Upper lobe of left lung (tissue), 6 donors: Measurements from ENCODE around the gene DOCK4. TPM values are rescaled to one million over a fixed set of nuclear protein-coding genes. Genes with fewer than 3 reads are reported as not detected.

Experiments
- ATAC-seq, 2 donors: fragments of 200-7000 bp; cut with Tn5 transposase; one replicate each; pipeline ENCODE4 v1.9.1; 2022; ENCODE audit warnings: mild to moderate bottlenecking in 2 of 2, moderate library complexity in 2 of 2; ENCODE audit not compliant: low FRiP score in 2 of 2
- DNase-seq, 2 donors: peaks; one replicate each; pipeline ENCODE4 v3.0.0-alpha.2; 2019 to 2020
- H3K27ac ChIP-seq, 4 donors: fragments of 200-600 bp; sonication (generic); one replicate each; pipeline ENCODE4 v1.5.1; 2016 to 2019
- H3K27me3 ChIP-seq, 4 donors: fragments of 200-600 bp; sonication (generic); one replicate each; pipeline ENCODE4 v1.5.1; 2017 to 2019
- H3K36me3 ChIP-seq, 4 donors: fragments of 200-600 bp; sonication (generic); one replicate each; pipeline ENCODE4 v1.5.1; 2016 to 2019
- H3K4me1 ChIP-seq, 4 donors: fragments of 200-600 bp; sonication (generic); one replicate each; pipeline ENCODE4 v1.5.1; 2018 to 2019
- H3K4me3 ChIP-seq, 4 donors: fragments of 200-600 bp; sonication (generic); one replicate each; pipeline ENCODE4 v1.5.1; 2017 to 2019; ENCODE audit warnings: mild to moderate bottlenecking in 2 of 4, moderate library complexity in 1 of 4
- H3K9me3 ChIP-seq, 4 donors: fragments of 200-600 bp; sonication (generic); one replicate each; pipeline ENCODE4 v1.5.1; 2018 to 2019
- EP300 ChIP-seq, 4 donors: sonication (generic); formaldehyde crosslinking; IDR thresholded peaks; one replicate each; pipeline ENCODE4 v1.5.1; 2017; ENCODE audit warnings: antibody characterized with exemption in 4 of 4, control low read depth in 2 of 4
- POLR2A ChIP-seq, 4 donors: fragments of 450-650 bp; IDR thresholded peaks; one replicate each; pipeline ENCODE4 v1.5.1; 2016 to 2017; ENCODE audit warnings: antibody characterized with exemption in 4 of 4, mild to moderate bottlenecking in 2 of 4
- POLR2AphosphoS5 ChIP-seq, 2 donors: sonication (generic); formaldehyde crosslinking; IDR thresholded peaks; one replicate each; pipeline ENCODE4 v1.5.1; 2017; ENCODE audit warnings: antibody characterized with exemption in 2 of 2
- WGBS, 2 donors: methylation state at CpG; one replicate each; pipeline ENCODE4 v1.1.5; 2017 to 2018; 5-methylcytosine and 5-hydroxymethylcytosine counted together
- total RNA-seq, 6 donors: library from RNA; depleted of rRNA in 4 of 6; stranded (reverse); fragments of >200 nt in 4 of 6; gene quantifications; one replicate each; pipeline versions ENCODE4 v1.1.0 to v1.2.1, GENCODE V29; 2016 to 2021
- TF ChIP-seq, protein P1 (sequence below), 6 experiments: fragments of 450-650 bp in 4 of 6; fragments of 200-600 bp in 2 of 6; sonication (generic) in 2 of 6; IDR thresholded peaks; one replicate each; pipeline ENCODE4 v1.5.1; 2016 to 2019; ENCODE audit warnings: antibody characterized with exemption in 6 of 6
- donor health status: DM: no; HTN: no; CAD: no; lungs with moderate emphysema.
- donor health status: DM: no; HTN: yes; CAD: no; lungs with severe emphysema.

DOCK4 gene
- total RNA-seq, 6 donors from 2014 or later: 53.6 to 166 (median 100) TPM

DNA sequence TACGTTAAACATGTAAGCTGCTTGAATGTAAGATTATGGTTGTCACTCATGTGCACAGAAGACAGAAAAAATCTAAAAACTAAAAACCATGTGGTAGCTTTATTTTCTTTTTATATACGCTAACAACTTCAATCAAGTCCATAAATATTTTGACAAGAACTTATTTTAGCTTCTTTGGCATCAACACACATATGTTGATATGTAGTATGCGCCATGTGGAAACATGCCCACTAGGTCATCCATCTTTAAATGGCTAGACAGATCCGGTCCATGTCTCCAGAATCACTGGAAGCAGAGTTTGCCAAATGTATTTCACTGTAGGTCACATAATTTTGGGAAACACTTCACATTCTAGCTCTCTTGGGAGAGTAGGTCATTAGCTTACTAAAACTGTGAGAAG is 382.4 kb downstream of the DOCK4 start:
- no peak overlapping the region for H3K4me3 ChIP-seq
- no peak for ATAC-seq
- peaks cover 0 to 62% (median 6%) of the 10 kb centered on the region in 4 donors for H3K36me3 ChIP-seq
- 74 to 82% methylated on average over 4 of the region's 4 CpGs for WGBS, 2 donors
- no peaks in the 10 kb centered on the region for H3K4me1 ChIP-seq
- H3K27ac ChIP-seq: no peak overlapping the region
- DNase-seq: no peak
- H3K27me3 ChIP-seq: no peaks in the 10 kb centered on the region
- TF ChIP-seq EP300 (IDR thresholded peaks at IDR 0.05) (no peak), POLR2AphosphoS5 (IDR thresholded peaks at IDR 0.05) (no peak), POLR2A (IDR thresholded peaks at IDR 0.05) (no peak)
- TF ChIP-seq, protein P1, sequence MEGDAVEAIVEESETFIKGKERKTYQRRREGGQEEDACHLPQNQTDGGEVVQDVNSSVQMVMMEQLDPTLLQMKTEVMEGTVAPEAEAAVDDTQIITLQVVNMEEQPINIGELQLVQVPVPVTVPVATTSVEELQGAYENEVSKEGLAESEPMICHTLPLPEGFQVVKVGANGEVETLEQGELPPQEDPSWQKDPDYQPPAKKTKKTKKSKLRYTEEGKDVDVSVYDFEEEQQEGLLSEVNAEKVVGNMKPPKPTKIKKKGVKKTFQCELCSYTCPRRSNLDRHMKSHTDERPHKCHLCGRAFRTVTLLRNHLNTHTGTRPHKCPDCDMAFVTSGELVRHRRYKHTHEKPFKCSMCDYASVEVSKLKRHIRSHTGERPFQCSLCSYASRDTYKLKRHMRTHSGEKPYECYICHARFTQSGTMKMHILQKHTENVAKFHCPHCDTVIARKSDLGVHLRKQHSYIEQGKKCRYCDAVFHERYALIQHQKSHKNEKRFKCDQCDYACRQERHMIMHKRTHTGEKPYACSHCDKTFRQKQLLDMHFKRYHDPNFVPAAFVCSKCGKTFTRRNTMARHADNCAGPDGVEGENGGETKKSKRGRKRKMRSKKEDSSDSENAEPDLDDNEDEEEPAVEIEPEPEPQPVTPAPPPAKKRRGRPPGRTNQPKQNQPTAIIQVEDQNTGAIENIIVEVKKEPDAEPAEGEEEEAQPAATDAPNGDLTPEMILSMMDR (IDR thresholded peaks at IDR 0.05): no peak
- no peaks in the 10 kb centered on the region for H3K9me3 ChIP-seq

DNA sequence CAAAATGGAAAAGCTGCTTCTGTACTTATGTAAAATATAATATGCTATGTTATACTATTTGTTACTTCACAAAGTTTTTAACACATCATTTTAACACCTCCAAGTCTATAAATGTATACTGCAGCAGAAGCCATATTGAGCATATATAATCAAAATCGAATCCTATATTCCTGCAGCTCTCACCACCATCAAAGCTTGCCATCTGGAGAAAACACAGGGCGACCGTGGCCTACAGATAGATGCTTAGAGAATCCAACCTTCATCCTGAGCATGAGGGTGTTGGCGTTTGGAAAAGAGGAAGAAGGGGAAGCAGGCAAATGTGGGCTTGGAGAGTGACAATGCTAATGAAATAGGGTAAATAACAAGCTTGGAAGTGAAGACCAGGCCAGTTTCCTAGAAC is 385.2 kb downstream of the DOCK4 start:
- no peaks in the 10 kb centered on the region for H3K9me3 ChIP-seq
- H3K27ac ChIP-seq: no peak overlapping the region
- H3K4me1 ChIP-seq: no peaks in the 10 kb centered on the region
- WGBS, 2 donors: 91 to 93% methylated on average over 4 of the region's 4 CpGs
- peaks cover 0 to 56% (median 6%) of the 10 kb centered on the region in 4 donors for H3K36me3 ChIP-seq
- H3K4me3 ChIP-seq: no peak overlapping the region
- no peak for DNase-seq
- no peaks in the 10 kb centered on the region for H3K27me3 ChIP-seq
- no peak for ATAC-seq
- TF ChIP-seq, protein P1 (IDR thresholded peaks at IDR 0.05): no peak
- TF ChIP-seq EP300 (IDR thresholded peaks at IDR 0.05): no peak
- no peak for TF ChIP-seq POLR2A (IDR thresholded peaks at IDR 0.05)
- no peak for TF ChIP-seq POLR2AphosphoS5 (IDR thresholded peaks at IDR 0.05)

DNA sequence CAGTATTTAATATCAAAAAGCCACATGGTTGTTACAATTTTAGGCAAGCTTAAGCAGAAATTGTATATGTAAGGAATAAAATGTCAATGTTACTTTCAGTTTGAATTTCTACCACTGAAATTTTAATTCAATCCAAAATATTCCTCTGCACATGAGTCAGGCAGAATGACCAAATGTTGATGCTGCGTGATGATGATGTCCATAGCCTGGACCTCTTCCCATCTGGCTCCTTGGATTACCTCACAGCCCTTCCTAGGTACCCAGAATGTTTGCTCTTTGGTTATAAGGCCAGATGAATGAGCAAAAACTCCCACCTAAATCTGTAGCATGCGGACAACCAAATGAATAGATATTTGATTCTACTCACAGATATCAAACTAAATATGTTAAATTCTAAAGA is 385.6 kb downstream of the DOCK4 start:
- H3K4me1 ChIP-seq: no peaks in the 10 kb centered on the region
- 89 to 93% methylated on average over 2 of the region's 2 CpGs for WGBS, 2 donors
- H3K9me3 ChIP-seq: no peaks in the 10 kb centered on the region
- no peak overlapping the region for H3K27ac ChIP-seq
- H3K4me3 ChIP-seq: no peak overlapping the region
- peaks cover 0 to 55% (median 6%) of the 10 kb centered on the region in 4 donors for H3K36me3 ChIP-seq
- no peaks in the 10 kb centered on the region for H3K27me3 ChIP-seq
- no peak for ATAC-seq
- no peak for TF ChIP-seq POLR2A (IDR thresholded peaks at IDR 0.05)
- TF ChIP-seq POLR2AphosphoS5 (IDR thresholded peaks at IDR 0.05): no peak
- DNase-seq: no peak

DNA sequence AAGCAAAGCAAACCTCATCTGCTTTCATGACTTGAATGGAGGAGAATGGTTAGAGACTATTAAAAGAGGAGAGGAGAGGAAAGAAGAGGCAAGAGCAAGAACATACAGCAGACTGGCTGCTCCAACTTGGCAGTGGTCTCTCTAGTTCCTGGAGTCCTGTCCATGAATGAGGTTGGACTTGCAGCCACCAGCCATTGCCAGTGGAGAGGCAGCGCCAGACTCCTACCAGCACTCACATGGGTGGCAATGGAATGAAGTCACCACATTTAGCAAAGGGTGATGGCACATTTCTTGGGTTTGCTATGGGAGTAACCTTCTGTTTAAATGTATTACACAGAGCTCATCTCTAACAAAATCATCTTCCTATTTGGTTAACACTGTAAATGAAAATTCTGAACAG is 386.1 kb downstream of the DOCK4 start:
- no peak overlapping the region for H3K4me3 ChIP-seq
- TF ChIP-seq EP300 (IDR thresholded peaks at IDR 0.05) (no peak), POLR2A (IDR thresholded peaks at IDR 0.05) (no peak), POLR2AphosphoS5 (IDR thresholded peaks at IDR 0.05) (no peak)
- TF ChIP-seq, protein P1 (IDR thresholded peaks at IDR 0.05): no peak
- no peaks in the 10 kb centered on the region for H3K9me3 ChIP-seq
- ATAC-seq (no peak), DNase-seq (no peak)
- H3K27ac ChIP-seq: no peak overlapping the region
- no peaks in the 10 kb centered on the region for H3K27me3 ChIP-seq
- H3K4me1 ChIP-seq: no peaks in the 10 kb centered on the region
- WGBS, 2 donors: 92 to 100% methylated on average over 1 of the region's 1 CpG
- peaks cover 0 to 55% (median 6%) of the 10 kb centered on the region in 4 donors for H3K36me3 ChIP-seq

DNA sequence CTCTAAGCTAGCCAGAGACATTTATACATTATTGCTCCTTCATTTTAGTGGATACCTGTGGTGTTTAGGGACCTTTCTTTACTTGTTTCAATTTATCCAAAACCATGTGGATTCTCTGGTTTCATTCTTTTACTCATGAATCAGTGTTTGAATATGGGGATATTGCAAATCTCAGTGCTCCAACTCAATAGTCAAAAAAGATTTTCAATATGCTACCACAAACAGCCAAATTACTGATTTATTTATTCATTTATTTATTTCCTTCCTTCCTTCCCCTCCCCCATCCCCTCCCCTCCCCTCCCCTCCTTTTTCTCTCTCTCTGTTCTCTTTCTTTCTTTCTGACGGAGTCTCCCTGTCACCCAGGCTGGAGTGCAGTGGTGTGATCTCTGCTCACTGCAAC is 390.8 kb downstream of the DOCK4 start:
- H3K4me3 ChIP-seq: no peak overlapping the region
- H3K27me3 ChIP-seq: no peaks in the 10 kb centered on the region
- no peaks in the 10 kb centered on the region for H3K9me3 ChIP-seq
- H3K36me3 ChIP-seq: peaks cover 0 to 57% (median 2%) of the 10 kb centered on the region in 4 donors
- DNase-seq (no peak), ATAC-seq (no peak)
- H3K27ac ChIP-seq: no peak overlapping the region
- no peaks in the 10 kb centered on the region for H3K4me1 ChIP-seq
- WGBS, 2 donors: 90% methylated on average over 1 of the region's 1 CpG
- TF ChIP-seq POLR2A (IDR thresholded peaks at IDR 0.05) (no peak), EP300 (IDR thresholded peaks at IDR 0.05) (no peak), POLR2AphosphoS5 (IDR thresholded peaks at IDR 0.05) (no peak)
- TF ChIP-seq, protein P1 (IDR thresholded peaks at IDR 0.05): no peak
